ENCODE results near the gene GJA1. TPM values are rescaled to one million over a fixed set of nuclear protein-coding genes. Genes with fewer than 3 reads are reported as not detected.
"Not testable (repeated sequence)": the region's sequence is repeated elsewhere in the genome, so short reads cannot be mapped to it uniquely, and the experiment has no call there.

The GJA1 gene
- total RNA-seq, 1 experiment from 2014 or later = 528 TPM

- not testable (repeated sequence) for H3K4ac ChIP-seq (ENCODE audit: low read depth, low read length); H3K27ac ChIP-seq (ENCODE audit: insufficient read length, low read depth, low read length); H2BK15ac ChIP-seq (ENCODE audit: low read depth, low read length); H3T11ph ChIP-seq (ENCODE audit: low read length); H3K23ac ChIP-seq (ENCODE audit: insufficient read length, low read depth, low read length); H3K9me3 ChIP-seq (ENCODE audit: control insufficient read depth, low read depth, low read length); H2BK20ac ChIP-seq (ENCODE audit: low read depth, low read length, poor library complexity, severe bottlenecking); H4K8ac ChIP-seq (replicated peaks; ENCODE audit: insufficient read length, low read depth, low read length); H3K56ac ChIP-seq (ENCODE audit: insufficient read length, low read depth, low read length); H3K4me3 Mint-ChIP-seq; H3K27me3 ChIP-seq (ENCODE audit: insufficient read depth, low read length); H3K14ac ChIP-seq (ENCODE audit: insufficient read depth, low read length); H3K9ac ChIP-seq (ENCODE audit: extremely low read depth, insufficient read length, low read length); H2BK12ac ChIP-seq (ENCODE audit: insufficient read length, low read depth, low read length); H3K9me3 Mint-ChIP-seq; H3K23me2 ChIP-seq (ENCODE audit: insufficient read length, low read depth, low read length, poor library complexity, severe bottlenecking); H3K79me1 ChIP-seq (ENCODE audit: insufficient read depth, low read depth, low read length, poor library complexity, severe bottlenecking); H3K18ac ChIP-seq (ENCODE audit: insufficient read length, low read depth, low read length); H2BK5ac ChIP-seq (ENCODE audit: insufficient read length, low read length); H2AK5ac ChIP-seq (ENCODE audit: insufficient read length, low read length); H3K4me1 ChIP-seq (ENCODE audit: insufficient read depth, low read length); H4K5ac ChIP-seq (ENCODE audit: insufficient read length, low read depth, low read length); H2BK120ac ChIP-seq (ENCODE audit: low read depth, low read length, poor library complexity, severe bottlenecking); H3K27me3 Mint-ChIP-seq (ENCODE audit: low read depth); H2AFZ ChIP-seq (ENCODE audit: low read length); H3K4me2 ChIP-seq (ENCODE audit: insufficient read depth, insufficient read length, low read length); H4K20me1 ChIP-seq (ENCODE audit: control insufficient read depth, insufficient read depth, insufficient read length); H4K91ac ChIP-seq (ENCODE audit: insufficient read length, low read depth, low read length); DNase-seq
- Mint-ChIP-seq H3K4me1 (peaks cover 39 to 40% of the 10 kb centered on the region in 2 experiments), H3K36me3 (ENCODE audit: insufficient read depth in 1 of 3, low read depth in 3 of 3) (peaks cover 60 to 73% (median 71%) of the 10 kb centered on the region in 3 experiments), H3K27ac (peak overlapping the region in 2 of 3 experiments; percentile 4 to 94; a peak in 5 of 7 replicates)
- H3K79me2 ChIP-seq (ENCODE audit: insufficient read depth, low read length) = peaks cover 31% of the 10 kb centered on the region
- WGBS (ENCODE audit: extremely low coverage, insufficient read length, low lambda C conversion rate) = no CpG with 5 or more reads among the region's 7 CpGs
These were observed 12.3 kb downstream of the GJA1 start for GRCh38 chr6:121447746-121448145.

- H3T11ph ChIP-seq (ENCODE audit: low read length); H4K91ac ChIP-seq (ENCODE audit: insufficient read length, low read depth, low read length); H3K23ac ChIP-seq (ENCODE audit: insufficient read length, low read depth, low read length); H3K4me1 ChIP-seq (ENCODE audit: insufficient read depth, low read length); H3K27me3 Mint-ChIP-seq (ENCODE audit: low read depth); H3K9ac ChIP-seq (ENCODE audit: extremely low read depth, insufficient read length, low read length); H3K23me2 ChIP-seq (ENCODE audit: insufficient read length, low read depth, low read length, poor library complexity, severe bottlenecking); DNase-seq; H3K27me3 ChIP-seq (ENCODE audit: insufficient read depth, low read length); H3K56ac ChIP-seq (ENCODE audit: insufficient read length, low read depth, low read length); H4K20me1 ChIP-seq (ENCODE audit: control insufficient read depth, insufficient read depth, insufficient read length); H3K14ac ChIP-seq (ENCODE audit: insufficient read depth, low read length); H4K8ac ChIP-seq (replicated peaks; ENCODE audit: insufficient read length, low read depth, low read length); H4K5ac ChIP-seq (ENCODE audit: insufficient read length, low read depth, low read length); H2BK20ac ChIP-seq (ENCODE audit: low read depth, low read length, poor library complexity, severe bottlenecking); H3K27ac ChIP-seq (ENCODE audit: insufficient read length, low read depth, low read length); H2BK120ac ChIP-seq (ENCODE audit: low read depth, low read length, poor library complexity, severe bottlenecking); H3K79me1 ChIP-seq (ENCODE audit: insufficient read depth, low read depth, low read length, poor library complexity, severe bottlenecking); H2AK5ac ChIP-seq (ENCODE audit: insufficient read length, low read length); H3K4me2 ChIP-seq (ENCODE audit: insufficient read depth, insufficient read length, low read length); H3K18ac ChIP-seq (ENCODE audit: insufficient read length, low read depth, low read length); H3K4ac ChIP-seq (ENCODE audit: low read depth, low read length); H2BK12ac ChIP-seq (ENCODE audit: insufficient read length, low read depth, low read length); H3K9me3 Mint-ChIP-seq; H2BK5ac ChIP-seq (ENCODE audit: insufficient read length, low read length); H3K4me3 Mint-ChIP-seq; H2AFZ ChIP-seq (ENCODE audit: low read length); H2BK15ac ChIP-seq (ENCODE audit: low read depth, low read length); H3K9me3 ChIP-seq (ENCODE audit: control insufficient read depth, low read depth, low read length): not testable (repeated sequence)
- peaks cover 25% of the 10 kb centered on the region for H3K79me2 ChIP-seq (ENCODE audit: insufficient read depth, low read length)
- WGBS (ENCODE audit: extremely low coverage, insufficient read length, low lambda C conversion rate) = no CpG with 5 or more reads among the region's 2 CpGs
- Mint-ChIP-seq H3K27ac (peak overlapping the region in 1 of 3 experiments; percentile 93; a peak in 2 of 7 replicates), H3K4me1 (peaks cover 34 to 37% of the 10 kb centered on the region in 2 experiments), H3K36me3 (ENCODE audit: insufficient read depth in 1 of 3, low read depth in 3 of 3) (peaks cover 55 to 70% (median 67%) of the 10 kb centered on the region in 3 experiments)
These were observed 13.1 kb downstream of the GJA1 start for GRCh38 chr6:121448528-121448927.

Measured in H9 (cell line).